ENCODE results near the gene C22orf31.
"Not testable (repeated sequence)": the region's sequence is repeated elsewhere in the genome, so short reads cannot be mapped to it uniquely, and the experiment has no call there.

The C22orf31 gene

GRCh38 chr22:29061773-29062172 lies at the start of gene C22orf31:
TSS of gene C22orf31 (minus strand) at chr22:29061831. CDS start at chr22:29061792, 39 bp downstream.
- no peak for DNase-seq

GRCh38 chr22:29110946-29111345 lies 49.3 kb upstream of the C22orf31 start:
- no peak for DNase-seq

- DNase-seq = no peak
Observed at GRCh38 chr22:29109822-29110221, 48.2 kb upstream of the C22orf31 start.

- DNase-seq = no peak
Observed at GRCh38 chr22:29108137-29108536, 46.5 kb upstream of the C22orf31 start.

DNA sequence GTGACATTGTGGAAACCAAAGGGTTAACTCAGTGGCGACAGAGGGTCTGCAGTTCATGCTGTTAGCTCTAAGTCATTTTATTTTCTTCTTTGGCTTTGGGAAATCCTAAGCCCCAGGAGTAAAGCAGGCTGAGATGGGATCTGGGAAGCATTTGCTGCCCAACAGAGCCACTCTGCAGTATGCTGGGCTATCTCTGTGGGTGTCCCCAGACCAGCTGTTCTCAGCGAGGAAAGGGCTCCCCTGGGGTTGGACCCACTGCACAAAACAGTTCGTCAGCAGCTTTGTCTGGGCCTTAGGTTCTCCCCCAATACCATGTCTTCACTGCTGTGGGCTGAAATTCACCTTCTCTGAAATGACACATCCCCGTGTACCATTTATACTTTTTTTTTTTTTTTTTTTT lies 45.2 kb upstream of the C22orf31 start:
- no peak for DNase-seq

DNA sequence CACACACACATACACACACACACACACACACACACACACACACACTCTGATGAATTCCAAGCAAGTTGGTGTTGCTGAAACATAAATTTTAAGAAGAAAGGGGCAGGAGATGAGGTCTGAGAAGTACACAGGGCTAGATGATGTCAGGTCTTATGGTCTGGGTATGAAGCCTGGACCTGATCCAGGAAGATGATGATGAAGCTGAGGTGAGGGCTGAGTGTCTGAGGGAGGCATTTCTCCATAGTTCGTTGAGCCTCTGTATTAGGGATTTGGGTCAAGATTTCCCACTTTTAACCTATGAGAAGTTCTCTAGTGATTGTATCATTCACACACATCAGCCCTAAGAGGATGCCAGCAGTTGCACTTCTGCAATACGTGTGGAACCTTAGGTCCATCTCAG lies 43.8 kb upstream of the C22orf31 start:
- DNase-seq = no peak

- no peak for DNase-seq
Observed at GRCh38 chr22:29103121-29103520, 41.5 kb upstream of the C22orf31 start.

- no peak for DNase-seq
Observed at GRCh38 chr22:29102300-29102699, 40.7 kb upstream of the C22orf31 start.

DNA sequence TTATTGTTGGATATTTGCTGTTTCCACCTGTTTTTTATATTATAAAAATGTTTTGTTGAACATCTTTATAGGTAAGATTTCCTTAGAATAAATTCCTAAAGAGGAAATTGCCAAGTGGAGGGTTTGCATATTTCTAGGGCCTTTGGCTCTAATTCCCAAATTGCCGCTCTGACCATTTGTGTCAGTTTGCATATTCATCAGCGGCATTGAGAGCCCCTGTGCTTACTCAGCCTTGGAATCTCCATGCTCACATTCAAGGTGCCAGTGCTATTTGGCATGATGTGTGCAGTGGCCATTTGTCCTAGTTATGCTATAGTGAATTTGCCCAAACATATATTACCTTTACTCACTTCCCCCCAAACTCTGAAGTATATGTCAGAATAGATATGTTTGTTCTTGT lies 36.7 kb upstream of the C22orf31 start:
- no peak for DNase-seq

DNA sequence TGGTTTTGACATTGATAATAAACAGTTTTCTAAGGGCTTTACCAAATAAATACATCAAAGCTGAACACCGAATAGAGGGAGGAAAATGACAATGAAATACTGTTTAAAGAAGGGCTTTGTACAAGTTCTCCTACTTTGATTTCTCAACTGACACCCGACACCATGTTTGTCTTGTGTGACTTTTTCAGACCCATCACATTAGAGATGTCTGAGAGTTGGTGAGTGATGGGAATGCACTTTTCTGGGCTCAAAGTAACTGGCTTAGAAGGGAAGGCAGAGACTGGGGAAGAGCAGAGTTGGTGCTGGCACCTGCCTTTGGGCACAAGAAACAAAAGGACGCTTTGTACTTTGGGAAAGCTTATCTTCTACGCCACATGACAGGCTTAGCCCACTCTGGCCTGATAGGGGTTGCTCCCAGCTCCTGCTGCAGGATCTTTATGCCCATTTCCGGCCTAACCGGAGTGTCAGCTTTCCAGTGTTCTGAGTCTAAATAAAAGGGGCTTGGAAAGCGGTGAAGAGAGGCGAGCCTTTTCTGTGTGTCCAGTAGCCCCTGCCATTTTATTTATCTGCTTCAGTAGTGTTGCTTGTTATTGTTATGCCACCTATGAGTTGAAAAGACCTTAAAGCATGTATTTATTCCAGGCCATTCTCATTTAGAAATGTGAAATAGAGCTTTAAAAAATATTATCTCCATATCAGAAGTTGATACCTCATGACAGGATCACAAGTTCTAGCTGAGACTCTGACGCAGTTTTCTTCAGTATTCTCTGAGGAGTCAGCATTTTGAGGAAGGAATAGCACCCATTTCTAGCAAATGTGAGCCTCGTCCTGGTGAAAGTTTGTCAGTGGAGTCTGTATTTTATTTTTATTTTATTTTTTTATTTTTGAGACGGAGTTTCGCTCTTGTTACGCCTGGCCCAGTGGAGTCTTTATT lies 35.4 kb upstream of the C22orf31 start:
- no peak for DNase-seq

DNA sequence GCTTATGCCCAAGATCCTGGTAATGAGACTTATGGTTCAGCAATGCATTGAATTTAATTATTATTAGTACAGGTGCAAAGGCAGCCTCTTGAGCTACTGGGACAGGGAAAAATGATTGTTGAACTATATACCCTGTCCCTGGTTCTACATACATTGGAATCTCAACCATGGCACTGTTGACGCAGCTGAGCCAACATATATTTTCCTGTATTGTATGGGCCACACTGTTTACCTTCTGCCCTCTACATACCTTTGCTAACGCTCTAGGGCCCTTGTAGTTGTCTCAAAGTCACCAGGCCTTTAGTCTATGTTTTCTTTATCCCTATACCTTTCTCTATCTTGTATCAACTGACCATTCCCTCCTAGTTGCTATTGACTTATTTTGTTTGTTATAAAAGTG lies 33.8 kb upstream of the C22orf31 start:
- peak; percentile 25 for DNase-seq

DNA sequence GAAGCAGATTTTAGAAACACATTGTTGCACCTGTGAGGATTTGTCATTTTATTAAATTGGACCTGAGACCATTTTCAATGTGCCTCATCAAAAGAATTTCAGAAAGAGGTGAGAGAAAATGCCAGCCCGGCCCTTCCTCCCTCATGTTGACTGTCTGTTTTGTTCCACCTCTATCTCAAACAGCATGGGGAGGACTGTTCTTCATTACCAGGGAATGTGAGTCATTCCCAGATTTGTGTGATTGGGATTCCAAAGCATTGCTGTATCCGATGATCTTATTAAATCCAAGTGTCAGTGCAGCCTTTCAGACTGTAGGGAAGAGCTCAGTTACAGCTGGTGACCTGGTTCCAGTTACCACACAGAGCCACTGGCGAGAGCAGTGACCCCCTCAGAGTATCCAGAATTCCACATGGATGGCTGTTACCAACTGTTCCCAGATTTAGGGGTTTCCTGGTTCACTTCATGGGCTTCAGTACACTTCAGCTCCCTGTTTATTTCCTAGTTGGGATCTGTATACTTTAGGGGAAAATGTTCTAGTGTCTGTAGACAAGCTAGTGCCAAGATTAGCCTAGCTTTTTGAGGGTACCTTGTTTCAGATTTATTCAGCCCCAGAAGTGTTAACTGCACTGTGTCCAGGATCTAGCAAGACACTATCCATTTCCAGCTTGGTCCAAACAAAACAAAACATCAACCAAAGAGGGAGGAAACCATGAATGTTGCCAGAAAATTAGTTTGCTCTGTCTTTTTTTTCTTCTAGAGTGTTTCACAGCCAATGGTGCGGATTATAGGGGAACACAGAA lies 32.1 kb upstream of the C22orf31 start:
- no peak for DNase-seq

- DNase-seq = no peak
Observed at GRCh38 chr22:29093030-29093429, 31.4 kb upstream of the C22orf31 start.

DNA sequence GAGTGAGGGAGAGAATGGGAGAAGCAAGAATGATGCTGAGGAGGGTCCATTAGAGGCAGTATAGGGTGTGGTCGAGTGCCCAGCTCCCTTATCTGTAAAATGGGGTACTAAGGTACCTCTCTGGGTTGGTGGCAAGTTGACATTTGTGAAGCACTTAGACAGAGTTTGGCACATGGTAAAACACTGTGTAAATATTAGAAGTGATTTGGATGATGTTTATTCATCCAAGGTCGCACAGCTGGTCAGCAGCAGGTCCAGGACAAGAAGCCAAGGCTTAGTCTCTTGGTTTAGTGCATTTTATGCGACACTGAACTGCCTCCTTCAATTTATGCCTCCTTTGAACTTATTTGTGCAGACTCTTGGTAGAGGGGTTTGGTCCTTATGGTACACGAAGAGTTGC lies 30.6 kb upstream of the C22orf31 start:
- no peak for DNase-seq

DNA sequence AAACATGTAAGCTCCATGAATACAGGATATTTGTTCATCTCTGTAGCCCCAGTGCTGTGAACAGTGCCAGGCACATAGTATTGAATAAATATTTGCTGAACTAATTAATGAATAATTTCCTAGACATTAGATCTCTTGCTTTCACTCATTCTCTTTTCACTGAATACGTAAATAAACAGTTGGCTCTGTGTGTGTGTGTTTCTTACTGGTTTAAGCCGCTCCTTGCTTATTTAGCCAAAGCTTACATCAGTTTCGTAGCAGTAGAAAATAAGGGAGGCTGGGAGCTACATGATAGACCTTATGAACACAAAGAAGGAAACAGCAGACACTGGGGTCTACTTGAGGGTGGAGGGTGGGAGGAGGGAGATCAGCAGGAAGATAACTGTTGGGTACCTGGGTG lies 28.4 kb upstream of the C22orf31 start:
- peak; percentile 66 for DNase-seq

DNA sequence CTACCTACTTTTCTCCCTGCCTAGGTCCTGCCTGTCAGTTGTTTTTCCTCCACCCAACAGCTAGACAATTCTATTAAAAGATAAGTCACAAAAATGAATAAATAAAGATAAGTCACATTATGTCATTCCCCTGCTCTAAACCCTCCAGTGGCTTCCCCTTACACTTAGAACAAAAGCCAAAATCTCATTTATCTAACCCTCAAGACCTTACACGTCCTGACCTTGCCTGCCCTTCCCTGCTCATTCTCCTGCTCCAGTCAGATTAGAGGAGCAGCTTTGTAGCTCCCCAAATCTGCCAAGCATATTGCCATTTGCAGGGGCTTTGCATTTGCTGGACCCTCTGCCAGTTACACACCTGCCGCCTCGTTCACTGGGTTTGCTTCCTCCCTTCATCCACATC lies 27.9 kb upstream of the C22orf31 start:
- DNase-seq = no peak

GRCh38 chr22:29088809-29089208 lies 27.2 kb upstream of the C22orf31 start:
- DNase-seq = no peak

DNA sequence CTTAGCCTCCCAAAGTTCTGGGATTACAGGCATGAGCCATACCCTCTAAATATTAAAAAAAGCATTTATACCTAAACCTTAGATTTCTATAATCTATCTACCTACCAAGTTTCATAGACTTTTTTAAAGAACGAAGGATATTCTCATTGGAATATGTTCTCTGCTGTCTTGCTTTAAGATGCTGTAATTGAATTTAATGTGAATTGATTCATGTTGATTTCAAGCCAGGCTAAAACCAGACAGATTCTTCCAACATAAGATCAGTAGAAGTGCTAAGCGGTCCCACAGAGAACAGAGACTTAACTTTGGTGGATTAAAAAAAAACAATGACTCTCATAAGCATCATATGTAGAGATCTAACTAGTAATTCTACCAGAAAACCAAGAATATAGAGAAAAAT lies 25.4 kb upstream of the C22orf31 start:
- DNase-seq = no peak

GRCh38 chr22:29083933-29084591 lies 22.4 kb upstream of the C22orf31 start:
- DNase-seq = no peak

- DNase-seq = not testable (repeated sequence)
Observed at GRCh38 chr22:29083576-29083932, 21.9 kb upstream of the C22orf31 start.

- DNase-seq = no peak
Observed at GRCh38 chr22:29082826-29083545, 21.4 kb upstream of the C22orf31 start.

GRCh38 chr22:29081517-29082236 lies 20.0 kb upstream of the C22orf31 start:
- no peak for DNase-seq
